Common myeloid progenitor, CD34-positive (primary cell): ENCODE measurements around the gene RDH5.

ENCODE experiments used
- CTCF ChIA-PET: fragments of 350-600 bp; sonication (Branson Sonifier 250); formaldehyde crosslinking; loops from one replicate; lab custom pipeline; 2021; ENCODE audit warnings: antibody characterized with exemption; lab: Charles Lee
- POLR2A ChIA-PET: fragments of 350-600 bp; sonication (Branson Sonifier 250); formaldehyde crosslinking; loops from one replicate; lab custom pipeline; 2021; ENCODE audit warnings: antibody characterized with exemption; lab: Charles Lee
- DNase-seq, 3 donors: peaks; one replicate each; pipeline versions ENCODE4 v3.0.0 to v3.0.0-alpha.2; 2013
- H3K27ac ChIP-seq, 2 experiments: 1 replicate in 1 of 2; 2 replicates in 1 of 2; pipeline ENCODE4 v1.7.0; 2013; ENCODE audit warnings: inconsistent platforms in 2 of 2, low read length in 2 of 2, mild to moderate bottlenecking in 2 of 2, low read depth in 1 of 2, moderate library complexity in 1 of 2; ENCODE audit not compliant: severe bottlenecking in 2 of 2, insufficient read depth in 1 of 2, poor library complexity in 1 of 2
- H3K27me3 ChIP-seq, 5 experiments: replicated peaks in 2 of 5; 1 replicate in 3 of 5; 2 replicates in 2 of 5; pipeline versions ENCODE4 v1.6.1 to v1.7.0; 2013; ENCODE audit warnings: low read length in 4 of 5, mild to moderate bottlenecking in 2 of 5, moderate library complexity in 2 of 5, inconsistent platforms in 1 of 5; ENCODE audit not compliant: insufficient read depth in 5 of 5, control insufficient read depth in 4 of 5
- H3K36me3 ChIP-seq, 4 experiments: 1 replicate in 2 of 4; 2 replicates in 2 of 4; pipeline versions ENCODE4 v1.6.1 to v1.7.0; 2013; ENCODE audit warnings: low read length in 3 of 4, control low read depth in 1 of 4, mild to moderate bottlenecking in 1 of 4; ENCODE audit not compliant: control insufficient read depth in 4 of 4, insufficient read depth in 4 of 4
- H3K4me1 ChIP-seq, 4 experiments: 1 replicate in 3 of 4; 2 replicates in 1 of 4; pipeline versions ENCODE4 v1.6.1 to v1.7.1; 2013; ENCODE audit warnings: low read length in 3 of 4, mild to moderate bottlenecking in 3 of 4, control low read depth in 1 of 4, inconsistent platforms in 1 of 4, moderate library complexity in 1 of 4; ENCODE audit not compliant: control insufficient read depth in 4 of 4, insufficient read depth in 4 of 4; ENCODE audit errors: control extremely low read depth in 1 of 4
- H3K4me3 ChIP-seq, 7 experiments: 1 replicate in 4 of 7; 2 replicates in 3 of 7; pipeline versions ENCODE4 v1.5.1 to v1.7.0; 2013; ENCODE audit warnings: mild to moderate bottlenecking in 7 of 7, low read length in 6 of 7, moderate library complexity in 6 of 7, inconsistent platforms in 2 of 7, low read depth in 2 of 7, control low read depth in 1 of 7; ENCODE audit not compliant: insufficient read depth in 4 of 7, control insufficient read depth in 1 of 7; ENCODE audit errors: extremely low read depth in 1 of 7
- H3K9me3 ChIP-seq, 5 experiments: 1 replicate in 4 of 5; 2 replicates in 1 of 5; pipeline versions ENCODE4 v1.6.1 to v1.7.1; 2013; ENCODE audit warnings: low read length in 4 of 5, mild to moderate bottlenecking in 2 of 5, inconsistent platforms in 1 of 5, low read depth in 1 of 5, moderate library complexity in 1 of 5; ENCODE audit not compliant: control insufficient read depth in 4 of 5, insufficient read depth in 2 of 5; ENCODE audit errors: control extremely low read depth in 1 of 5
- WGBS: methylation state at CpG from one replicate; pipeline ENCODE4 v1.1.5; 2013; ENCODE audit not compliant: insufficient coverage; 5-methylcytosine and 5-hydroxymethylcytosine counted together

RDH5 gene

GRCh38 chr12:55722948-55723347 is 2.8 kb downstream of the RDH5 start:
- H3K27me3 ChIP-seq, result no peaks in the 10 kb centered on the region
- H3K4me3 ChIP-seq, result no peak overlapping the region
- ChIA-PET CTCF (interaction anchor here (1.3 to 7.3 kb wide), 3 partner anchors 13 to 73 kb away, joined by 3 to 119 read pairs (median 5); a partner anchor contains a TSS), POLR2A (no interaction called here)
- H3K36me3 ChIP-seq, result peaks cover 3 to 49% (median 38%) of the 10 kb centered on the region in 4 experiments
- no peak overlapping the region for H3K27ac ChIP-seq
- H3K4me1 ChIP-seq, result peaks cover 6 to 21% (median 14%) of the 10 kb centered on the region in 4 experiments
- no peaks in the 10 kb centered on the region for H3K9me3 ChIP-seq
- DNase-seq, result no peak
- 97% methylated on average over 5 of the region's 8 CpGs for WGBS

- H3K4me1 ChIP-seq, result peaks cover 6 to 23% (median 17%) of the 10 kb centered on the region in 4 experiments
- CTCF ChIA-PET, result interaction anchor here (1.0 to 7.3 kb wide), 7 partner anchors 9 to 81 kb away, joined by 3 to 119 read pairs (median 3); a partner anchor contains a TSS
- no peaks in the 10 kb centered on the region for H3K27me3 ChIP-seq
- peaks cover 3 to 49% (median 38%) of the 10 kb centered on the region in 4 experiments for H3K36me3 ChIP-seq
- POLR2A ChIA-PET, result no interaction called here
- DNase-seq, result no peak
- WGBS, result 91% methylated on average over 10 of the region's 10 CpGs
- no peak overlapping the region for H3K4me3 ChIP-seq
- H3K9me3 ChIP-seq, result no peaks in the 10 kb centered on the region
- no peak overlapping the region for H3K27ac ChIP-seq
Observed at GRCh38 chr12:55723516-55724225, 3.5 kb downstream of the RDH5 start.

- Histone ChIP-seq H3K27ac (no peak overlapping the region), H3K4me3 (no peak overlapping the region), H3K27me3 (no peaks in the 10 kb centered on the region), H3K9me3 (no peaks in the 10 kb centered on the region), H3K4me1 (peaks cover 6 to 27% (median 19%) of the 10 kb centered on the region in 4 experiments), H3K36me3 (peaks cover 3 to 44% (median 33%) of the 10 kb centered on the region in 4 experiments)
- CTCF ChIA-PET, result interaction anchor here (0.9 to 7.3 kb wide), 15 partner anchors 8 to 82 kb away, joined by 3 to 119 read pairs (median 3); partner anchors contain the start of gene BLOC1S1
- 65% methylated on average over 11 of the region's 11 CpGs for WGBS
- DNase-seq, result peak; percentile 72 to 86 (median 85)
- POLR2A ChIA-PET, result interaction anchor here (0.7 to 1.3 kb wide), 3 partner anchors 13 to 305 kb away, joined by 3 to 9 read pairs (median 4); no protein-coding TSS in a partner anchor
Observed at GRCh38 chr12:55724226-55724939, 4.2 kb downstream of the RDH5 start.

- Histone ChIP-seq H3K27me3 (no peaks in the 10 kb centered on the region), H3K4me1 (peaks cover 6 to 32% (median 24%) of the 10 kb centered on the region in 4 experiments), H3K36me3 (peaks cover 3 to 40% (median 28%) of the 10 kb centered on the region in 4 experiments), H3K4me3 (no peak overlapping the region), H3K27ac (no peak overlapping the region), H3K9me3 (no peaks in the 10 kb centered on the region)
- DNase-seq, result no peak
- ChIA-PET CTCF (interaction anchor here (0.9 to 7.3 kb wide), 11 partner anchors 9 to 76 kb away, joined by 3 to 119 read pairs (median 3); partner anchors contain the start of gene BLOC1S1), POLR2A (interaction anchor here (0.7 to 1.3 kb wide), 3 partner anchors 12 to 305 kb away, joined by 3 to 9 read pairs (median 4); no protein-coding TSS in a partner anchor)
- 90% methylated on average over 2 of the region's 3 CpGs for WGBS
Observed at GRCh38 chr12:55724940-55725309, 4.7 kb downstream of the RDH5 start.

- ChIA-PET POLR2A (interaction anchor here (0.7 to 1.3 kb wide), 3 partner anchors 12 to 304 kb away, joined by 3 to 9 read pairs (median 4); no protein-coding TSS in a partner anchor), CTCF (interaction anchor here (0.9 to 7.3 kb wide), 9 partner anchors 9 to 75 kb away, joined by 3 to 119 read pairs (median 4); partner anchors contain the start of gene BLOC1S1)
- Histone ChIP-seq H3K36me3 (peaks cover 3 to 40% (median 24%) of the 10 kb centered on the region in 4 experiments), H3K27me3 (no peaks in the 10 kb centered on the region), H3K27ac (no peak overlapping the region), H3K4me3 (no peak overlapping the region), H3K4me1 (peaks cover 8 to 39% (median 31%) of the 10 kb centered on the region in 4 experiments), H3K9me3 (no peaks in the 10 kb centered on the region)
- no peak for DNase-seq
- 100% methylated on average over 1 of the region's 3 CpGs for WGBS
Observed at GRCh38 chr12:55725556-55725955, 5.4 kb downstream of the RDH5 start.

GRCh38 chr12:55726971-55727370 is 6.8 kb downstream of the RDH5 start:
- no peaks in the 10 kb centered on the region for H3K27me3 ChIP-seq
- peak overlapping the region in 1 of 2 experiments; percentile 86 for H3K27ac ChIP-seq
- H3K36me3 ChIP-seq, result peaks cover 3 to 40% (median 23%) of the 10 kb centered on the region in 4 experiments
- peak overlapping the region in 3 of 7 experiments; percentile 70 to 88 (median 86) for H3K4me3 ChIP-seq
- ChIA-PET CTCF (interaction anchor here (1.8 kb wide), 1 partner anchor 10 kb away, joined by 11 read pairs; no protein-coding TSS in a partner anchor), POLR2A (no interaction called here)
- H3K4me1 ChIP-seq, result peaks cover 12 to 46% (median 34%) of the 10 kb centered on the region in 4 experiments
- WGBS, result 46% methylated on average over 7 of the region's 10 CpGs
- H3K9me3 ChIP-seq, result no peaks in the 10 kb centered on the region
- no peak for DNase-seq
